ENCODE measurements around the gene P4HB.

The P4HB gene

DNA sequence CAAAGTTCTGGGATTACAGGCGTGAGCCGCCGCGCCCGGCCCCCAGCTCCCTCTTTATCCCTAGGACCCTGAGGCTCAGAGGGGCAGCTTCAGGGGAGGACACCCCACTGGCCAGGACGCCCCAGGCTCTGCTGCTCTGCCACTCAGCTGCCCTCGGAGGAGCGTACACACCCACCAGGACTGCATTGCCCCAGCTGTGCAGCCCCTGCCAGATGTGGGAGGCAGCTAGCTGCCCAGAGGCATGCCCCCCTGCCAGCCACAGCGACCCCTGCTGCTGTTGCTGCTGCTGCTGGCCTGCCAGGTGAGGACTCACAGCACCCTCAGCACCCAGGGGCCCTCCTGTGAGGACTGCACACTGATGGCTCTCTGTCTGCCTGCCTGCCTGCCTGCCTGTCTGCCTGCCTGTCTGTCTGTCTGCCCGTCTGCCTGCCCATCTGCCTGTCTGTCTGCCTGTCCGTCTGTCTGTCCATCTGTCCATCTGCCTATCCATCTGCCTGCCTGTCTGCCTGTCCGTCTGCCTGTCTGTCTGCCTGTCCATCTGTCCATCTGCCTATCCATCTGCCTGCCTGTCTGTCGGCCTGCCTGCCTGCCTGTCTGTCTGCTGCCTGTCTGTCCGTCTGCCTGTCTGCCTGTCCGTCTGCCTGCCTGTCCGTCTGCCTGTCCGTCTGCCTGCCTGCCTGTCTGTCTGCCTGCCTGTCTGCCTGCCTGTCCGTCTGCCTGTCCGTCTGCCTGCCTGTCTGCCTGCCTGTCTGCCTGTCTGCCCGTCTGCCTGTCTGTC lies 51.4 kb downstream of the P4HB start:
- no peak for DNase-seq

DNA sequence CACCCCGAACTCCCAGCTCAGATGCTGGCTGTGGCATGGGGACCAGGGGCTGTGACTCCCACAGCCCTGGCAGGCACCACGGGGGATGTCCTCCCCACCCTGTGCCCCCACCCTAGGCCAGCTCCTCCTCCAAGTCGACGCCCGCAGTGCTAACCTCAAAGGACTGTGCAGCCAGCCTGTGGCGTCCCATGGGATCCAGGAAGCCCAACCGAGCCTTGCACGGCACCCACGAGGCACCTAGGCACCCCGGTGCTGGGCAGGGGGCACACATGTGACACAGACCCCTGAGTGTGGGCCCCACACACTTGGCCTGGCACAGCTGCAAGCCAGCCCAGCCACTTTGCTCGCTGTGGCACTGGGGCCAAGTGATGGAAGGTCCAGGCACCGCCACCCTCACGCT lies 52.5 kb downstream of the P4HB start:
- DNase-seq: no peak

DNA sequence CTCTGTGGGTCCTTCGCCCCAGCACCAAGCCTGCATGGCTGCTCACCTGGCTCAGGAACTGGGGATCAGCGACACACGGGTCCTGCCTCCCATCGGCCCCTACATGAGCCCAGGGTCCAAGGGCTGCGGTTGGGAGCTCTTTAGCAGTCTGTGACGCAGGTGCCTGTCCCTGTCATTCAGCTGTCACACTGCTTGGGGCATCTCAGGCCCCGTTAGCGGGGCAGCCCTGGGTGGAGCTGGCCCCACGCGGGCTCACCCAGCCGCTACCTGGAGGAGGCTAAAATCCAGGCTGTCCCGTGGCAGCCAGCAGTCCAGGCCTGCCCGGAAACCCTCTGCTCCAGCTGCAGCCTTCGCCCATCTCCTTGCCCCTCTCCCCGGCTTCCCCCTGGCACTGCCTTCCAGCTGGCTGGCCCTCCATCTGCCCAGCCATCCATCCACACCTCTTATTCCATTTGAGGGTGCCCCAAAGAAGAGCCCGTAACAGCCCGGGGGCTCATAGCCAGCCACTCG lies 53.1 kb downstream of the P4HB start:
- no peak for DNase-seq

DNA sequence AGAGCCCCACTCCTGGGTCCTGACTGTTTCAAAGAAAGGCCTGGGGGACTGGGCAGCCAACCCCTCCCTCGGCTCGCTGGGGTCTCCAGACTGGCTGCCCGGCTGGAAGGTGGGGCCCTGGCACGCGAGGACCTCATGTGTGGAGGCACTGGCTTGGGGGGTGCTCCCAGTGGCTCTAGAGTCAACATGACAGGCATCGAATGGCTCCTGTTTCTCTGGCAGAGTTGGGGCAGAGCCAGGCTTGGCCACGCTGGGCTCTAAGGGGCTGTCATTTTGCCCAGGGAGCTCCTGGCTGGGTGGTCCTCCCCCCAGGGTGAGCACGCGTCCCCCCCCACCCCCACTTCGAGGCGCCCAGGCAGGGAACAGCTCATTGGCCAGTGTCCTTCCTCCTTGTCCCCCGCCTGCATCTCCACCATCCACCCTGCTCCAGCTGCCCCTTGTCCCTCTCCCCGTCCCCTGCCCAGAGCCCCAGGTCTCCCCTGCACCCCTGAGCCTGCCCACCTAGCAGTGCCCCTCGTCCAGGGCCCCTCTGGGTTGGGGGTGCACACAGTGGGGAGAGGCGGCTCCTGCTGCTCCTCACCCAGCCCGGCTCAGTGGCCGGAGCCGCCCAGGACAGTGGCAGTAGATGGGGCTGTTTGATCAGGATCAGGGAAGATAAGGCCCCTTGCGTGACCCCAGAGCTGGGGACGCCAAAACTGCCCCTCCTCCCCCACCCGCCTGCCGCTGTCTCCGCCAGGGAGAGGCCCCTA lies 53.7 kb downstream of the P4HB start:
- no peak for DNase-seq

DNA sequence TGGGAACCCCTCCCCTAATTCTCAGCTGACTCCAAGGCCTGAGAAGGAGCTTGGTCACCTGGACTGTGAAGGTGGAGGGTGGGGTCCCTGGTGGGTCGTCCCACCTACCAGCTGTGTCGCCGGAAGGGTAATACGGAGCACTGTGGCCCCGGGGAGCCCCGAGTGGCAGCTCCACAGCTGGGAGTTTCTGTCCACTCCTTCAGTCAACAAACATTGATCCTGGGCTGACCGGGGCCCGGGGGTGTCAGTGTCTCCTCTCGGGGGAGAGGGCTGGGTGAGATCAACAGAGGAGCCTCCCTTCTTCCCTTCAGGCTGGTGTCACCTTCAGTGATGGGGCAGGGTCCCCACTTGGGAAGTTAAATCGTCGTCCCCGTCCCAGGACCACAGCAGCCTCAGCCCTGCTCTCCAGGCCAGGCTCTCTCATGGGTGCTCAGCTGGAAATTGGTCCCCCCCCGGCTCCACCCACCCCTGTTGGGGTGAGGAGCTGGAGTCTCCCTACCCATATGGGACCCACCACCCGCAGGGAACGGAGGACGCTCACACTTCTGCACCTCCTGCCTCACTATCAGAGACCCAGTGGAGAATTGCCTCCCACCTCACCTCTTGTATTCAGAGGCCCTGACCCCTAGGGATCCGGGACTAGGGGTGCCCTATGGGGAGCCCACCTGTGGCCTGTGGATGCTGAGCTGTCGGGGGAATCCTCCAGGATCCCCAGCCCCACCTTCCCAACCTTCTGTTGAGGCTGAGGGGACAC lies 54.5 kb downstream of the P4HB start:
- DNase-seq: no peak

DNA sequence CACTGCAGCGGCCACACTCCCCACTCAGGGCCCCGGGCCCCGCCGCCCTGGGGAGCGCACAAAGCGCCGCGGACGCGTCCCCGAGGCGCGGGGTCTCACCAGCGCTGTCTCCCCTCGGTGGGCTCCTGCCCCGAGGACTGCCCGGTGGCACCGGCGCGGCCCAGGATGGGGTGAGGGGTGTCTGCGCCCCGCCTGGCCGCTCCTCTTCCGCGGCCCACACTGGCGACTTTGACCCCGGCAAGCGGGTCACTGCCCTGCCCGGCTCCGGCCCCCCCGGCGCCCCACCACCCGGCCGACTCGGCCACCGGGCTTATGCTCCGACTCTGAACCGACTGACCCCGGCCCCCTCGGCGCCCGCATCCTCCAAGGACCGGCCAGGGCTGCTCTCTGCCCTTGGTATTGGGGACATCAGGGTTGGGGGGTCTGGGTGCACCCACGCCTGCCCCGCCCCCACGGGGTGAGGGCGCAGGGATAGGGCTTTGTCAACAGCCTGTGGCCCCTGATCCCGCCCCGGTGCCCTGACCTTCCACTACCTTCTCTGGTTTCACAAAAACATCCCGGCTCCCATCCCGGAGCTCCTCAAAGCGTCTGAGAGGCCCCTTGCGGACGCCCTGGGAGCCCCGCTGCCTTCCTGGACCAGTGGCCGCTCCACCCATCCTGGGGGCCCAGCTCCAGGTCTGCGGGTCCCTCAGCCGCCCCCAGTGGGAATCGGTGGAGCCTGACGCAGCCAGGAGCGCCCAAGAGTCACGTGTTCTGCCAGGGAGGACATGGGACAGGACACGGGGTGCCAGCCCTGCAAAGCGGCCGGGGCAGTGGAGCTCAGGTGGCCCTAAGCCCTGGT lies 55.6 kb downstream of the P4HB start:
- DNase-seq: no peak

DNA sequence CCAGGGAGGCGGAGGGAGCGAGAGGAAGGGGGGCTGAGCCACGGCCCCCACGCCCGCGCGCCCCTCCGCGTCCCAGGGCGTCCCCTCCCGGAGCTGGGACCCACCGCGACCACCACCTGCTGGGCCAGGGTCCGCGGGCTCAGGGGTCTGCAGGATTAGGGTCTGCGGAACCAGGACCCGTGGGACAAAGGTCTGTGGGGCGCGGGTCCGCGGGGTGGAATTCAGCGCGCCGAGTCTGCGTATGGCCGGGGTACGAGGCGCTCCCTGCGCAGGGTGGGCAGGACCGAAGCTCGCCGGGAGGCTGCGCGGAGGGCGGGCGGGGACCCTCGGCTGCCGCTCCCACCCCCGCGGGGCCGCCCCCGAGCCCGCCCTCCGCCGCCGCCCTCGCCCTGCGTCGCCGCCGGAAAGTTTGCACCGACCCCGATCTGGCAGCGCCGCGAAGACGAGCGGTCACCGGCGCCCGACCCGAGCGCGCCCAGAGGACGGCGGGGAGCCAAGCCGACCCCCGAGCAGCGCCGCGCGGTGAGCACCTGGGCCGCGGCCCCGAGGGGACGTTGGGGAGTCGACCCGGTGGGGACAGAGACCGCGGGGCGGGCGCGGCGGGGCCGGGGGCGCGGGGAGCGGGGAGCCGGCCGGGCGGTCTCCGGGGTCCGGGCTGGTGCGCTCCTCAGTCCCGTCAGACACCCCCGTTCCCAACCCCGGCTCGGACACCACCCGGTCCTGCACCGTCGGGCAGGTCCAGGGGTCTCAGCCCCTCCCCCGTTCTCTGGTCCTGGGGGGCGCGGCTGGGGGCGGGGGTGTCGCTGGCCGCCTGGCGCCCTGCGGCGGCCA lies 56.4 kb downstream of the P4HB start, which contains the start of gene GCGR:
TSS of gene GCGR (plus strand) at position 423 of the 831 bp plus-strand sequence. CDS start 4,869 bp downstream, outside the sequence.
- no peak for DNase-seq

DNA sequence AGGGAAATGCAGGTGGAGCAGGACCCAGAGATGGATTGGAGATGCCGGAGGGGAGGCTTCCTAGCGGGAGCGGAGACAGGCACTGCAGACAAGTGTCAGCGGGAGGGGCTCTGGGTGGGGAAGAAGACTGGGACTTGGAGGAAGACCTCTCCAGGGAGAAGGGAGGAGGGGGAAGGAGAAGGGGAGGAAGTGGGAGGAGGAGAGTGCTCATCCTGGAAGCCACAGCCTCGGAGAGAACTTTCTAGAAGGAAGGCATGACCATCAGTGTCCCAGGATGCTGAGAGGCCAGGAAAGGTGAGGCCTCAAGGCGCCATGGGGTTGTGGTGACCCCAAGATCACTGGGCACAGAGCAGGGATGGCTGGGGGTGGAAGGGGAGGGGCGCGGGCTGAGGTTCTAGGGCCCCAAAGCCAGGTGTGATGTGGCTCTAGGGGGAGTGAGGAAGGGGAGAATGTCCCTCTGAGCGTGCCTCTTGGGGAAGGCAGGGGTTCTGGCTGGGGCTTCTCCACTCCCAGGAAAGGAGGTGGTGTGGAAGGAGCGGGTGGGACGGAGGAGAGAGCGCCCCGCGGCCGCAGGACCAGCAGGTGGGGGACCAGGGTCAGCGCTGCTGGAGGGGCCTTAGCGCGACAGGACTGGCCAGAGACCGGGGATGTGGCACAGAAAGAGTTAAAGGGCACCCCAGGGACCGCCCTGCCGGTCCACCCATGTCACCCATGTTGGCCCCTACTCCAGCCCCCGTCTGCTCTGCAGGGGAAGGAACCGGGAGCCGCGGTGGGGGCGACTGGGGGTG lies 57.3 kb downstream of the P4HB start:
- DNase-seq: no peak

DNA sequence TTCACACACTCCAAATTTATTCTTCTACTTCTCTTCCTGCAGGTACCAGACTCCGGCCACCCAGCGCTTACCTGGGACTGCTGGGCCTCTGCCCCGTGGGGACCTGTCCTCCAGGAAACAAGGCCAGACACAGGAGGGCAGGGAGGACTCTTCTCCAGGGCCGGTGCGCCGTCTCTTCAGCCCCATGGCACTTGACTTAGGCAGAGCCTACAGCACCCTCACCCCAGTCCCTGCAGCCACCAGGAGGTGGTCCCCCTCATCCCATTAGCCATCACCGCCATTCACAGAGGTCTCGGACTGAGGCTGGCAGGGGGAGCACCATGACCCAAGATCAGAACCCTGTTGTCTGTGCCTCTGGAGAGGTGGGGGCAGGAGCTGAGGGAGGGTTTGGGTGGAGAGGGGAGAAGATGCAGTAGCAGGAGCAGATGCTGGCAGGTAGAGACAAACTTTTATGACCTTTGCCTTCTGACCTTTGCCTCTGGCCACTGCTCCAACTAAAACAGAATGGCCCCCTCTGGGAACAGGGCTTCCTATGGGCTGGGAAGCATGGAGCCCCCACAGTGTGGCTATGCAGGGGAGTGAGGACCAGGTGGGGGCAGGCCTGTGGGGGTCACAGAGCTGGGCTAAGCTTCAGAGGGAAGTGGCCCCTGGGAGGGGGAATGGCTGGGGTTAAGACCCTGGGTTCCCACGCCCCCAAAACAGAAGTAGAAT lies 58.1 kb downstream of the P4HB start:
- DNase-seq: no peak

DNA sequence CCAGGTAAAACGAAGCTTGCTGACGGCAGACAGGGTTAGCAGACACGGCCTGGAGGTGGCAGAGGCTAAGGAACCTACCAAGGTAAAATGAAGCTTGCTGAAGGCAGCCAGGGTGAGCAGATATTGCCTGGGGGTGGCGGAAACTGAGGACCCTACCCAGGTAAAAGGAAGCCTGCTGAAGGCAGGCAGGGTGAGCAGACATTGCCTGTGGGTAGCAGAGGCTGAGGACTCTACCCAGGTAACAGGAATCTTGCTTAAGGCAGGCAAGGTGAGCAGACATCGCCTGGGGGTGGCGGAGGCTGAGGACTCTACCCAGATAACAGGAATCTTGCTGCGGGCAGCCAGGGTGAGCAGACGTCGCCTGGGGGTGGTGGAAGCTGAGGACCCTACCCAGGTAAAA lies 59.0 kb downstream of the P4HB start:
- no peak for DNase-seq

DNA sequence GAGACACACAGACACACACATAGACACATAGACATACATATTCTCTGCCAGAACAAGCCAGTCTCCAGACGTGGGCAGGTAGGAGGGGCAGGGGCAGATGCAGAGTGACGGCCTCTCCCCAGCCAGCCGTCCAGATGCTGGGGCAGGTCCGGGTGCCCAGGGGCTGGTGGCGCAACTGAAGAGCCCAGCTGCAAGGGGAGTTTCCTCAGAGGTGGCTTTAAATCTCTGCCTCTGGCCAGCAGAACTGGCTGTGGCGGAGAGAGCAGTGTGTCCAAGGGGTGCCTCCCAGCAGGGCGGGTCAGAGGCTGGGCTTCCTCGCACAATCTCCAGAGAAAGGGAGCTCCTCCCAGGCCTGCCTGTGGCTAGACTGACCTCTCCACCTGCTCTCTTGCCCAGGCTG lies 65.8 kb downstream of the P4HB start:
- DNase-seq: no peak

DNA sequence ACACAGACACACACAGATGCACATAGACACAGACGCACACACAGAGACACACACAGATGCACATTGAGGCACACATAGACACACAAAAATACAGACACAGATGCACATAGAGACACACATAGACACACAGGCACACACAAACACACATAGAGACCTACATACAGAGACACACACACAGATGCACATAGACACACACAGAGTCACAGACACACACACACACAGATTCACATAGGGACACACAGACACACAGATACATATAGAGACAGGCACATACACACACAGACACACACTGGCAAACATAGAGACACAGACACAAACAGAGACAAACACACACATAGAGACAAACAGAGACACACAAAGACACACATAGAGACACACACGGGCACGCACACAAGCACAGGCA lies 66.3 kb downstream of the P4HB start:
- no peak for DNase-seq
